Inflammatory macrophage treated with lipopolysaccharide for 1 hour (primary cell): ENCODE results near the gene TIMM50.

Experiments used
- DNase-seq, 2 donors: peaks; one replicate each; pipeline ENCODE4 v3.0.0-alpha.2; 2020 to 2022

The TIMM50 gene

DNA sequence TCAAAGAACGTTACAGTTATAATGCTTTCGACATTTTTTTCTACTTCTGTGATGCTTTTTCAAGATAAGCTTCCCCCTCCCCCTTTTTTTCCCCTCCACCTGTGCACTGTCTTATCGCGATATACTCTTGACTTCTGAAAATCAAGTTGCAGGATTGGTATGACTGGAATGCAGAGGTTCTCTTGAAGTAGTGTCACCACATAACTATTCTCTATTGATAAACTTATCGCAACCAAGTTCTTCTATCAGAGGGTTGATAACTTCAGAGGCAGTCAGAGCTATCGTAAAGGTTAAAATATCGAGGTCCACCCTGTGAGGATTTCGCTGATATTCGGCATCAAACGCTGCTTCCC lies 58.5 kb downstream of the TIMM50 start:
- no peak for DNase-seq

DNA sequence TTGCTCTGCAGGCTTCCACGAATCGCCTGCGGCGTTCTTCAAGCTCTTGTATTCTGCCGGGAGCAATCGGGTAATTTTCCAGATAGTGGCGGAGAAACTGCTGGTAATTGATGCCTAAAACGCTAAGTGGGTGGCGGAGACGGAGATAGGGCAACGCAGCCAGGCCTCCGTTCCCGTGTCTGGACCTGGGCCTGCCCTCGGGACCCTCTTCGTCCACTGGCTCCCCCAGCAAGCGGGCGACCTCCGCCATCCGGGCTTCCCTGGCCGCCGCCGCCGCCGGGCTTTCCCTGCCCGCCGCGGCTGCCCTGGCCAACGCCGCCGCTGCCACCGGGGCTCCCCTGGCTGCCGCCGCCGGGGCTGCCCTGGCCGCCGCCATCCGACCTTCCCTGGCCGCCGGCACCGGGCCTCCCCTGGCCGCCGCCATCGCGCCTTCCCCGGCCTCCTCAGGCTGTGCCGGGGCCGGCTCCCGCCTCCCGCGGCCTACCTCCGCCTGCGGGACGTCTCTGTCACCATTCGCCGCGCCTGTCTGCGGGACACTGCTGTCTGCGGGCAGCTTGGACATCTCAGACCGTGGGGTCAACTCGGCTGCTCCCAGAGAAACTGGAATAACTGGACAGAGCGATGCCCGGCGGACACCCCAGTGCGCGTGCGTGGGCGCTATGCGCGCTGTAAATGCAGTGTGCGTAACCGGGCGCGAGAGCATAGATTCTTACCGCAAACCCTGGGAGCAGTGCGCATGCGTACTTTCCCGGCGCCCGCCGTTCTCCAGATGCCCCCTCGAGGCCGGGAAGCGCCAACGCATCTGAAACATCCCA lies 59.1 kb downstream of the TIMM50 start, which contains the start of gene EID2:
Gene EID2 (minus strand): TSS at position 644 of the 815 bp plus-strand sequence. CDS start 82 bp downstream, at position 562.
- DNase-seq: peak; percentile 92 to 95

DNA sequence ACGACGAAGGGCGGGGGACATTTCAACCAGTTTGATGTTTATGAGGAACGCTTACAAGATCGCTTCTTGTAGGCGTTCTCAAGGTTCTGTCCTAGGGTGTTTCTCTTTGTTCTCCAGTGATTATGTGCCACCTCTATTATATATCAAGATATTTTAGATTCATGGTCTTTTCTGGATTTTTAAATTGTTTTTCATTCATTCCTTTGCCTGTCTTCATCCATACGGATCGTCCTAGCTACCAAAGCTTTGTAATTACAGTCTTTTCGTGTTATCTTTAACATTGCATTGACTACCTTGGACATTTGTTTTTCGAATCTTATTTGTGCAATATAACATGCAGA lies 59.7 kb downstream of the TIMM50 start:
- DNase-seq: no peak
